ENCODE measurements around the gene WDFY3.

WDFY3 gene

DNA sequence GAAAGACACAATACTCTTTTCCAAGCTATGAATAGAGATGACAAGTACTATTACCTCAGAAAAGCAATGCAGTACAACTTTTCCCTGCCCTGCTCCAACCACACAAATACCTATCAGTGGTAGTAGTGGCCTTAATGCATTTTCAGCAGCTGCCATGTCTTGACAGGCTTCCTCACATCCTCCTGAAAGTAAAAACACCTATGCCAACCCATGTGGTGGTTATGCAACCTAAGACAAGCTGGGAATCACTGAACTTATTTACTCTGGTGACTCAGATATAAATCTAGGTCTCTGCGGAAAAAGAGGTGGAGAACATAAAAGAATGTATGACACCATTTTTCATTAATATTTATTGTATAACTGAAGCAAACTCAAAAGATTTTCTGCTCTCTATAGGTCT is 14.5 kb downstream of the WDFY3 start:
- DNase-seq (ENCODE audit: low read depth in 1 of 2, low spot score in 1 of 2) = no peak
- Histone ChIP-seq H3K27ac (replicated peaks) (no peak overlapping the region), H3K4me3 (replicated peaks; ENCODE audit: insufficient read depth, low read length) (no peak overlapping the region), H3K27me3 (ENCODE audit: insufficient read depth, poor library complexity, severe bottlenecking) (no peaks in the 10 kb centered on the region)
- TF ChIP-seq, protein P1, sequence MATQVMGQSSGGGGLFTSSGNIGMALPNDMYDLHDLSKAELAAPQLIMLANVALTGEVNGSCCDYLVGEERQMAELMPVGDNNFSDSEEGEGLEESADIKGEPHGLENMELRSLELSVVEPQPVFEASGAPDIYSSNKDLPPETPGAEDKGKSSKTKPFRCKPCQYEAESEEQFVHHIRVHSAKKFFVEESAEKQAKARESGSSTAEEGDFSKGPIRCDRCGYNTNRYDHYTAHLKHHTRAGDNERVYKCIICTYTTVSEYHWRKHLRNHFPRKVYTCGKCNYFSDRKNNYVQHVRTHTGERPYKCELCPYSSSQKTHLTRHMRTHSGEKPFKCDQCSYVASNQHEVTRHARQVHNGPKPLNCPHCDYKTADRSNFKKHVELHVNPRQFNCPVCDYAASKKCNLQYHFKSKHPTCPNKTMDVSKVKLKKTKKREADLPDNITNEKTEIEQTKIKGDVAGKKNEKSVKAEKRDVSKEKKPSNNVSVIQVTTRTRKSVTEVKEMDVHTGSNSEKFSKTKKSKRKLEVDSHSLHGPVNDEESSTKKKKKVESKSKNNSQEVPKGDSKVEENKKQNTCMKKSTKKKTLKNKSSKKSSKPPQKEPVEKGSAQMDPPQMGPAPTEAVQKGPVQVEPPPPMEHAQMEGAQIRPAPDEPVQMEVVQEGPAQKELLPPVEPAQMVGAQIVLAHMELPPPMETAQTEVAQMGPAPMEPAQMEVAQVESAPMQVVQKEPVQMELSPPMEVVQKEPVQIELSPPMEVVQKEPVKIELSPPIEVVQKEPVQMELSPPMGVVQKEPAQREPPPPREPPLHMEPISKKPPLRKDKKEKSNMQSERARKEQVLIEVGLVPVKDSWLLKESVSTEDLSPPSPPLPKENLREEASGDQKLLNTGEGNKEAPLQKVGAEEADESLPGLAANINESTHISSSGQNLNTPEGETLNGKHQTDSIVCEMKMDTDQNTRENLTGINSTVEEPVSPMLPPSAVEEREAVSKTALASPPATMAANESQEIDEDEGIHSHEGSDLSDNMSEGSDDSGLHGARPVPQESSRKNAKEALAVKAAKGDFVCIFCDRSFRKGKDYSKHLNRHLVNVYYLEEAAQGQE (IDR thresholded peaks at IDR 0.05; ENCODE audit: insufficient replicate concordance, low read depth) = no peak
- TF ChIP-seq SPI1 (IDR thresholded peaks at IDR 0.05; ENCODE audit: borderline replicate concordance, low read depth) = no peak
- TF ChIP-seq POLR2AphosphoS5 (IDR thresholded peaks at IDR 0.05; ENCODE audit: low read depth) = no peak
- TF ChIP-seq, protein P2, sequence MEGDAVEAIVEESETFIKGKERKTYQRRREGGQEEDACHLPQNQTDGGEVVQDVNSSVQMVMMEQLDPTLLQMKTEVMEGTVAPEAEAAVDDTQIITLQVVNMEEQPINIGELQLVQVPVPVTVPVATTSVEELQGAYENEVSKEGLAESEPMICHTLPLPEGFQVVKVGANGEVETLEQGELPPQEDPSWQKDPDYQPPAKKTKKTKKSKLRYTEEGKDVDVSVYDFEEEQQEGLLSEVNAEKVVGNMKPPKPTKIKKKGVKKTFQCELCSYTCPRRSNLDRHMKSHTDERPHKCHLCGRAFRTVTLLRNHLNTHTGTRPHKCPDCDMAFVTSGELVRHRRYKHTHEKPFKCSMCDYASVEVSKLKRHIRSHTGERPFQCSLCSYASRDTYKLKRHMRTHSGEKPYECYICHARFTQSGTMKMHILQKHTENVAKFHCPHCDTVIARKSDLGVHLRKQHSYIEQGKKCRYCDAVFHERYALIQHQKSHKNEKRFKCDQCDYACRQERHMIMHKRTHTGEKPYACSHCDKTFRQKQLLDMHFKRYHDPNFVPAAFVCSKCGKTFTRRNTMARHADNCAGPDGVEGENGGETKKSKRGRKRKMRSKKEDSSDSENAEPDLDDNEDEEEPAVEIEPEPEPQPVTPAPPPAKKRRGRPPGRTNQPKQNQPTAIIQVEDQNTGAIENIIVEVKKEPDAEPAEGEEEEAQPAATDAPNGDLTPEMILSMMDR (IDR thresholded peaks at IDR 0.05; ENCODE audit: insufficient read depth, low read length) = no peak
- TF ChIP-seq GABPA (IDR thresholded peaks at IDR 0.05; ENCODE audit: low read depth) = no peak

DNA sequence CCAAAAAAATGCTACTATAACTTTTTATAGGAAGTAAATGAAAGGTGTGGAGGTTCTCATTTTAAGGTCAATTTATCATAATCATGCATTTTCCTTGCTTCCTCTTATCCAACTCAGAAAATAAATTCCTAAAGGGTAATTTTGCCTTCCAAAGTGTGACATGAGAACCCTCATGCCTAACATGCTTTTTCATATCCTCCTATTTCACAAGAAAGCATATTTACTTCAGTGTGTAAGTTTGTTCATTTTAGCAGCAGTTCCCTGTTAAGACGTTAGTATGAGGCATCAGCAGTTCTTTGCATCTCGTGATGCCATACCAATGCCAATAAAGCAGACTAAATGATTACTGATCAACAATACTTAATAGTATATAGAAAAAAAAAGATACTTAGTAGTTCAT is 18.4 kb downstream of the WDFY3 start:
- Histone ChIP-seq H3K27me3 (ENCODE audit: insufficient read depth, poor library complexity, severe bottlenecking) (no peaks in the 10 kb centered on the region), H3K27ac (replicated peaks) (no peak overlapping the region), H3K4me3 (replicated peaks; ENCODE audit: insufficient read depth, low read length) (no peak overlapping the region)
- TF ChIP-seq GABPA (IDR thresholded peaks at IDR 0.05; ENCODE audit: low read depth) = no peak
- TF ChIP-seq, protein P2 (IDR thresholded peaks at IDR 0.05; ENCODE audit: insufficient read depth, low read length) = no peak
- TF ChIP-seq POLR2AphosphoS5 (IDR thresholded peaks at IDR 0.05; ENCODE audit: low read depth) = no peak
- TF ChIP-seq, protein P1 (IDR thresholded peaks at IDR 0.05; ENCODE audit: insufficient replicate concordance, low read depth) = no peak
- TF ChIP-seq SPI1 (IDR thresholded peaks at IDR 0.05; ENCODE audit: borderline replicate concordance, low read depth) = no peak
- DNase-seq (ENCODE audit: low read depth in 1 of 2, low spot score in 1 of 2) = no peak

DNA sequence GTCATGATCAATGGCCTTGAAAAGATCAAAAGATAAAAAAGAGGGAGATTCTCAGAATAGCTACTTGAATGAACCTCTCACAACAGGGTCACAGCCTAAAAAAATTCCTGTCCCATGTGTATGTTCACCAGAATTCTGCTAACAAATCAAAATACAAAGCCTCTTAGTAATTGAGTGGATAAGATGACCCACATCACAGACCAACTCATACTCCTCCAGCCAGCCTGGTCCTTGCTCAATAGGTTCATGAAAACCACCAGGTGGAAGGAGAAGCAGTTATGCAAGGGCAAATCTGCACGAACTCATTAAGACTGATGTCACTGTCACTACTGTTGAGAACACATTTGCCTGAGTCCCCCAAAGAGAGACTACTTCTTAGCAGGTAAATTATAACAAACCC is 21.5 kb downstream of the WDFY3 start:
- Histone ChIP-seq H3K27ac (replicated peaks) (no peak overlapping the region), H3K27me3 (ENCODE audit: insufficient read depth, poor library complexity, severe bottlenecking) (no peaks in the 10 kb centered on the region), H3K4me3 (replicated peaks; ENCODE audit: insufficient read depth, low read length) (no peak overlapping the region)
- DNase-seq (ENCODE audit: low read depth in 1 of 2, low spot score in 1 of 2) = peak; percentile 39 to 74
- TF ChIP-seq, protein P2 (IDR thresholded peaks at IDR 0.05; ENCODE audit: insufficient read depth, low read length) = no peak
- TF ChIP-seq SPI1 (IDR thresholded peaks at IDR 0.05; ENCODE audit: borderline replicate concordance, low read depth) = no peak
- no peak for TF ChIP-seq POLR2AphosphoS5 (IDR thresholded peaks at IDR 0.05; ENCODE audit: low read depth)
- TF ChIP-seq GABPA (IDR thresholded peaks at IDR 0.05; ENCODE audit: low read depth) = no peak
- TF ChIP-seq, protein P1 (IDR thresholded peaks at IDR 0.05; ENCODE audit: insufficient replicate concordance, low read depth) = no peak

Data from HL-60 (cell line).